ENCODE measurements around the gene IFIT5.
"Not testable (repeated sequence)": the region's sequence is repeated elsewhere in the genome, so short reads cannot be mapped to it uniquely, and the experiment has no call there.

IFIT5 gene

DNA sequence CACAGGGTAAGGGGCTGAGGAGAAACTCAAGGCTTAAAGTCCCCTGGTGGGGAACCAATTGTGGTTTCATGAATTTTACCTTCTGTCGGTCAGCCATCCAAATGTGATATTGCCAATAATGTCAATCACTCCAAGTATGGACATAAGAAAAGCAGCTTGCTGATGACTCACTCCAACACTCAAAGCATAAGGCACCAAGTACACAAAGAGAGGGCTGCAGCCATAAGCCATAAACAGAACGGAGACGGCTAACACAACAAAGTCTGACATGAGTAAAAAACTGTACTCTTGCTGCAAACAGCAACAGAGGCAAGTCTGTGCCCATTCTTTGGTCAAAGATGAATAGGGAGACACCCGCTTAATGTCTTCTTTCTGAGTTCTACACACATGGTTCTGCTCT lies 24.2 kb downstream of the IFIT5 start:
- no peak for FAIRE-seq

DNA sequence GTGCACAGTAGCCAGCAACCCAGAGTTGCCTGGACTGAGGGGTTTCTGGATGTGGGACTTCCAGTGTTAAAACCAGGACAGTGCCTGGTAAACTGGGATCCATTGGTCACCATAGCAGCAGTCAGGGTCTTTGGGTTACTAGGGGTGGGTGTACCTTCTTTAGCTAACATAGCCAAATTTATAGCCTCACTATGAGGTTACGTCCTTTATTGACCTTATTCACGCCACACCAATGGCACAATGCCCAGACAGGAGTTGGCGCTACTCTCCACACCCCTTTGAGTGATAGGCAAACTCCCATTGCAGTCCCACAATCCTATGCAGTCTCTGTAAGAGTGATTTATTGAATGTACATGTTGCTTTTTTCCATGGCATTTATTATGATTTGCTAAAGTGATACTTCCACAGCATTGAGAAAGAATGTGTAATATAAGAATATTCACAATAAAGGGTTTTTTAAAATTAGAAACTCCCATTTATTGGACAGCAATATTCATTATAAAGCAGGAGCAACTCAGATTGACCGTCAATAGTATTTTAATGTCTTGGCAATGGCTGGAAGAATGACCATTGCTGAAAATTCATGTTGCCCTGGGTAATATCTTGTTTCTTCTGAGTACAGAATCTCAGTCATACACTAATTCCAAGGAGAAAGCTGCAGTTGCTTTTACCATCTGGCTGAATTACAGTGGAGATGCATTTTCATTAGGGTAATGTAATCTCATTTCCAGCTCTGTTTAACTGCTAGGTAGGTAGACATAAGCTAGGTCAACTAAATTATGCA lies 26.1 kb downstream of the IFIT5 start:
- FAIRE-seq: no peak

DNA sequence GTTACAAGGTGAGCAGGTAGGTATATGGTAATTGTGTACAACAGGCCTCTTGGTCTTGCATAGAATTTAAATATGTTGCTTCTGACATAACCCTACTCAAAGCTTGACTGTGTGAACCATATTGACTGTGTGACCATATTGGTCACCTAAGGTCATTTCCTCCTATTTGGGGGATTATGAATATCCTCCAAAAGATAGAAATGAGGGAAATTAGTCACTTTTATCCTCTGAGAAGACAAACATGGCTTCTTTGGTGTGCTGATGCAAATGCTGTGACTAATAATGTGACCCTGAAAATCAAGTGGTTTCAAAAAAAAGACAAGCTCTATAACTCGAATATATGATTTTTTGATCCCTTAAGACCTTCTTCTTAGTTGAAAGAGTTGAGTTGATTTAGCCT lies 27.9 kb downstream of the IFIT5 start:
- no peak for FAIRE-seq

DNA sequence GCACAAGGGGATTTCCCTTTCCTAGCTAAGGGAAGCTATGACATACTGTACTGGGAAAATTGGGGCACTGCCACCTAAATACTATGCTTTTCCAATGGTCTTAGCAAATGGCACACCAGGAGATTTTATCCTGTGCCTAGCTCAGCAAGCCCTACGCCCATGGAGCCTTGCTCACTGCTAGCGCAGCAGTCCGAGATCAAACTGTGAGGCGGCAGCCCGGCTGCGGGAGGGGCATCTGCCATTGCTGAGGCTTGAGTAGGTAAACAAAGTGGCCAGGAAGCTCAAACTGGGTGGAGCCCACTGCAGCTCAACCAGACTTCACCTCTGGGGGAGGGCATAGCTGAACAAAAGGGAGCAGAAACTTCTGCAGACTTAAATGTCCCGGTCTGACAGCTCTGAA lies 30.5 kb downstream of the IFIT5 start:
- not testable (repeated sequence) for FAIRE-seq

- FAIRE-seq: no peak
Observed at GRCh38 chr10:89450901-89451300, 36.5 kb downstream of the IFIT5 start.

- no peak for FAIRE-seq
Observed at GRCh38 chr10:89452193-89452592, 37.8 kb downstream of the IFIT5 start.

DNA sequence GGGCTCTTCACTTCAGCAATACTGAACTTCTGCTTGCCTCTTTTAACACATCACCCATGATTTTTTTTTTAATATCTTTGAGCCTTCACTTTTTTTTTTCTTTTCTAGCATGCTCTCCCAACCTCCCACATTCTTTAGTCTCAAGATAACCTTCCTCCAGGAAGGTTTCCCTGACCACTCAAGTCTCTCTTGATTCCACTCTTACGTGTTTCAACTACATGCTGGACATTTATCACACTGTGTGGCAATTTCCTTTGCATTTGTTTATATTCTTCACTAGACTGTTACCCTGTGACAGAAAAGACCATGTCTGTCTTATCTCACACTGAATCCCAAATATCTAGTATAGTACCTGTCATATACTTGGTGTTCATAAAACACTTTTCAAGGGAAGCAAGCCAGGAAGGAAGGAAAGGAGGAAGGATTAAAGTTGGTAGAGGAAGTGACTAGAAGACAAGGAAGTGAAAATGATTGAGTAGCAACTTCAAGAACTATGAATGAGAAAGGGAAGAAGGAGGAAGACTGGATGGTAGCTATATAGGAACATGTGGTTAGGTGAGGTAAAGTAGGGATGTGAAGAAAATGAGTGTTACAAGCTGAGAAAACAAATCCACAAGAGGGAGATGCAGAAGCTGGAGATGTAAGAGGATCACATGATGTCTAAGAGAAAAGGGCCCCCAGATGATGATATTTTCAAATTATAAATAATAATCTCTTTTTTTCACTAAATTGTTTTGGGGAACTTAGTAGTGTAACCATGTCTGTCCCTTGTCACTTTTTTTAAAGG lies 40.4 kb downstream of the IFIT5 start:
- no peak for FAIRE-seq

DNA sequence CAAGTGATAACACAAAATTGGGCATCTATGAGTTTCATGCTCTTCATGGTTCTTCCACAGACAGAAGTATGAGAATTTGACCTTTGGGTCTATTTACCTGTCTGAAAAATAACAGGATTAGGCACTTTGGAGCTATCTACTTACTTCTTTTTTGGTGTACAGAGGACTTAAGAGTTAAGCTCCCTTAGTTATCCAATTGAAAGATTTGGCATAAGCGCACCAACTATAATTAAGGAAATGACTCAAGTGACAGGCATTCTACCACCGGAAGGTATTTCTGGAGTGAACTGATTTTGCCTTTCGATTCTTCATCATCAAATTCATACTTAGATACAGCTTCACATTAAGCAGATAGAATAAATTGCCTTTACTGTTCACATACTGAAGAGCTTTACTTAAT lies 43.9 kb downstream of the IFIT5 start:
- FAIRE-seq: no peak

- no peak for FAIRE-seq
Observed at GRCh38 chr10:89458784-89459183, 44.4 kb downstream of the IFIT5 start.

GRCh38 chr10:89463846-89464537 lies 49.6 kb downstream of the IFIT5 start:
- no peak for FAIRE-seq

DNA sequence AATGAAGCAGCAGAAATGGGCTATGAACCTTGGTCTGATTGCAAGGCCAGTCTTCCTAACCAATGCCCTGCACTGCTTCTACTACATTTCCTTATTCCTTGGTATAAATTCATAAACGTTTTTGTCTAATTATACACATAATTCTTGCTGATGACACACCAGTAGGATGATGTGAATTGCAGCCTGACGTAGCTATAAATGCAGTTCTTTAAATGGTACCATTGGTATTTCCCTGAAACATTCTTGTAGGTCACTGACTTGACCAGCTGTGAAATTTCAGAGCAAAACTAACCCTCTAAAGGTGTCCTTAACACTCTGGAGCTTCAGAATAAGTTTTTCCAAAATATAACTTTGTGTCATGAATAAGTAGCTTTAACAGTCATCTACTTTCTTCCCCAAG lies 50.8 kb downstream of the IFIT5 start:
- FAIRE-seq: no peak

GRCh38 chr10:89466599-89467035 lies 52.2 kb downstream of the IFIT5 start:
- FAIRE-seq: no peak

- FAIRE-seq: no peak
Observed at GRCh38 chr10:89468191-89468965, 54.0 kb downstream of the IFIT5 start.

DNA sequence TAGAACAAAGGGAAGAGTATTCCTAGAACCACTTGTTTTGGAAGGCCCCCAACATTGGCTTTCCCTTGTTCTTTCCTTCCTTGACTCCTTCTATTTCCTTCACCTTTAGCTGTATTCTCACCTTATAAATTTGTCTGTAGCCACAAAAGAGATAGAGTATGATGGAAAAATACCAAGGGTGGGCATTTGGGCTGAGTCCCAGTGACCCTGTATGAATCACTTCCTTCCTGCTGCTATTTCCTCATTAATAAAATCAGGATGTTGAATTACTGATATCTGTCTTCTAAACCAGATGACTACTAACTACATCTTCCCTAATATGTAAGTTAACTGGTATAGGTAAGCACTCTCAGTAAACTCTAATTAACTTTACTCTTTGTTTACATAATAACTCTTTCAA lies 55.1 kb downstream of the IFIT5 start:
- no peak for FAIRE-seq

All from G401.6 (cell line).